Cardiac fibroblast (primary cell): Measurements from ENCODE around the gene CYFIP1.

Experiments used
- DNase-seq, 2 donors: peaks; one replicate each; pipeline versions ENCODE4 v3.0.0 to v3.0.0-alpha.2; 2010; ENCODE audit warnings: low read depth in 2 of 2
- H3K4me3 ChIP-seq, 2 donors: replicated peaks in 1 of 2; 1 replicate in 1 of 2; 2 replicates in 1 of 2; pipeline ENCODE4 v1.5.1; 2011; ENCODE audit warnings: low read depth in 2 of 2, low read length in 2 of 2, mild to moderate bottlenecking in 2 of 2, moderate library complexity in 1 of 2
- CTCF ChIP-seq: IDR thresholded peaks from one replicate; pipeline ENCODE4 v1.5.1; 2011; ENCODE audit warnings: low read depth, mild to moderate bottlenecking, low read length, inconsistent platforms

CYFIP1 gene

GRCh38 chr15:22919171-22919570, 61.0 kb downstream of the CYFIP1 start:
- no peak for DNase-seq
- TF ChIP-seq CTCF: no peak
- H3K4me3 ChIP-seq: no peak overlapping the region

DNA sequence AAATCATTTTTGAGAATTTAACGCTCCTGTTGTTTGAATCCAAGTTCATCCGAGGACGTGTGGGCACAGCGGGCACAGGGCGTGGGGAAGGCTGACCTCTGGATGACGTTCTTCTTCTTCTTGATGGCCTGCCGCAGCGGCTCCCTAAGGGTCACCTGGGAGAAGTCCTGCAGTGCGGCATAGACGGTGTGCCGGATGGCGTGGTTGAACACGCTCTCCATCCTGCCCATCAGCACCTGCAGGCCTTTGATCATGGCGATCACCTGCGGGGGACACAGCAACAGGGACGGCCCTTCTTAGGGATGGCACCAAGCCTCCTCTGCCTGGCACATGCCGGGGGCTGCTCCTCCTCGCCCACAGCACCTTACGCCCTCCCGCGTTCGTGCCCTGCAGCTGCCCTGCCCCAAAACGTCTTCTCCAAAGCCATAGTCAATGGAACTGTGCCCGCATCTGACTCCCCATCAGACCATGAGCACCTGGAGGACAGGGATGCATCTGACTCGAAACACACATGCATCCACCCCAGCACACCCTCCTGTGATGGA, 61.5 kb downstream of the CYFIP1 start:
- no peak overlapping the region for H3K4me3 ChIP-seq
- DNase-seq: no peak
- TF ChIP-seq CTCF: no peak

- no peak for TF ChIP-seq CTCF
- DNase-seq: peak; percentile 16 to 63
- H3K4me3 ChIP-seq: no peak overlapping the region
These were observed 62.1 kb downstream of the CYFIP1 start for GRCh38 chr15:22918056-22918455.

- no peak for TF ChIP-seq CTCF
- no peak overlapping the region for H3K4me3 ChIP-seq
- DNase-seq: no peak
These were observed 62.6 kb downstream of the CYFIP1 start for GRCh38 chr15:22917556-22917955.

GRCh38 chr15:22916606-22917350, 63.4 kb downstream of the CYFIP1 start:
- no peak for TF ChIP-seq CTCF

DNA sequence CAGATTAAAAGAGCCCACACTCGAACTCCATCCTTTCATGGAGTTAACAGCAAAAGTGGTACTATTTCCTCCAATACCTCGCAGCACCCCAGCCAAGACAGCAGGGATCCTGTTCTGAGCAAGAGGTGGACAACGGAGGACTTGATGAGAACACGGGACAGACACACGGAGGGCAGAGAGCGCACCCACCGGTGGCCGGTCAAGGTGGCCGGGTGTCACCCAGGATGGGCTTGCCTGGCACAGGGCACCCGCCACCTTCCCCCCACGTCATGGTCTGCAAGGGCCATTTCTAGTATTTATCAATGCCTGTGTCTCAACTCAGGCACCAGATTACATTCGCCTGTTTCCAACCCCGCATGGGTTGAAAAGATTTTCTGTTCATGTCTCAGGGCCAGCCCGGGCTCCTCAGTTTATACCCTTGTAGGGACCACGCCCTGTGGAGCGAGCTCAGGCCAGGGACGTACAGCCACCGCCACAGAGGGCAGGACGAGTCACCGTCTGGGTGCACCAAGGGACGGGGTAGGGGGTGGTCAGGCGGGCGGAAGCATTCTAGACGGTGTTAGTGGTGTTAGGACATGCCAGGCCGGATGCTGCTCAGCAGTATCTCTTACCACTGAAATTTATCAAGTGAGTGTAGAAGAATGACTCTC, 64.2 kb downstream of the CYFIP1 start:
- DNase-seq: peak in 1 of 2 donors; percentile 5
- no peak overlapping the region for H3K4me3 ChIP-seq
- no peak for TF ChIP-seq CTCF

More at GRCh38 chr15:22916606-22917350, 63.4 kb downstream of the CYFIP1 start:
- H3K4me3 ChIP-seq: no peak overlapping the region
- DNase-seq: no peak
